Cardiac muscle cell (in vitro differentiated cells and primary cell): ENCODE data around the gene ZBTB5. TPM values are rescaled to one million over a fixed set of nuclear protein-coding genes. Genes with fewer than 3 reads are reported as not detected.
A peak's percentile ranks its signal among the peaks of the same experiment; 100 is the strongest.

Experiments used
- DNase-seq, 2 donors: peaks; one replicate each; pipeline versions ENCODE4 v3.0.0 to v3.0.0-alpha.2; 2010 to 2017; ENCODE audit warnings: low read depth in 1 of 2, low spot score in 1 of 2
- H3K27ac ChIP-seq: fragments of 200-600 bp; sonication (generic); 2 replicates; pipeline ENCODE4 v1.5.1; 2016
- H3K27me3 ChIP-seq: fragments of 200-600 bp; sonication (generic); 2 replicates; pipeline ENCODE4 v1.6.0; 2016; ENCODE audit warnings: control low read depth
- H3K36me3 ChIP-seq: fragments of 200-600 bp; sonication (generic); 2 replicates; pipeline ENCODE4 v1.5.1; 2016; ENCODE audit warnings: control low read depth
- H3K4me1 ChIP-seq: fragments of 200-600 bp; sonication (generic); 2 replicates; pipeline ENCODE4 v1.8.1; 2017; ENCODE audit warnings: low read depth, mild to moderate bottlenecking, mixed run types
- H3K4me3 ChIP-seq: fragments of 200-600 bp; sonication (generic); 2 replicates; pipeline ENCODE4 v1.5.1; 2016; ENCODE audit warnings: mild to moderate bottlenecking
- H3K9me3 ChIP-seq: fragments of 200-600 bp; sonication (generic); 2 replicates; pipeline ENCODE4 v1.5.1; 2017; ENCODE audit warnings: low read depth, mild to moderate bottlenecking, control low read depth
- CTCF ChIP-seq: IDR thresholded peaks from 2 replicates; pipeline ENCODE4 v1.5.1; 2012; ENCODE audit warnings: low read depth, mild to moderate bottlenecking, low read length
- polyA plus RNA-seq: library from polyadenylated mRNA; unstranded; fragments of >200 nt; fragmentation: Nextera tagmentation; extraction: Ambion mirVana; gene quantifications from 2 replicates; pipeline ENCODE4 v1.2.1, GENCODE V29; 2016
- total RNA-seq: library from RNA; depleted of rRNA; stranded (reverse); fragments of >200 nt; gene quantifications from 2 replicates; pipeline ENCODE4 v1.2.3, GENCODE V29; 2016

The ZBTB5 gene
- total and polyA plus RNA-seq, 2 experiments from 2014 or later, result 6.7 to 24.9 TPM

- Histone ChIP-seq H3K36me3 (peaks cover 9% of the 10 kb centered on the region), H3K4me1 (no peaks in the 10 kb centered on the region), H3K27ac (no peak overlapping the region), H3K27me3 (no peaks in the 10 kb centered on the region), H3K9me3 (no peaks in the 10 kb centered on the region), H3K4me3 (no peak overlapping the region)
- DNase-seq, result peak in 1 of 2 donors; percentile 30
- TF ChIP-seq CTCF, result no peak
These were observed 38.5 kb upstream of the ZBTB5 start for GRCh38 chr9:37503736-37504135.

- H3K27ac ChIP-seq, result no peak overlapping the region
- no peaks in the 10 kb centered on the region for H3K4me1 ChIP-seq
- DNase-seq, result peak in 1 of 2 donors; percentile 6
- TF ChIP-seq CTCF, result no peak
- no peak overlapping the region for H3K4me3 ChIP-seq
- no peaks in the 10 kb centered on the region for H3K27me3 ChIP-seq
- H3K9me3 ChIP-seq, result no peaks in the 10 kb centered on the region
- H3K36me3 ChIP-seq, result peaks cover 14% of the 10 kb centered on the region
These were observed 36.8 kb upstream of the ZBTB5 start for GRCh38 chr9:37501957-37502596.

- H3K4me3 ChIP-seq, result no peak overlapping the region
- no peaks in the 10 kb centered on the region for H3K4me1 ChIP-seq
- H3K36me3 ChIP-seq, result peaks cover 20% of the 10 kb centered on the region
These were observed 34.0 kb upstream of the ZBTB5 start for GRCh38 chr9:37499297-37499696.

GRCh38 chr9:37498457-37498856 is 33.2 kb upstream of the ZBTB5 start:
- Histone ChIP-seq H3K4me3 (no peak overlapping the region), H3K36me3 (peaks cover 24% of the 10 kb centered on the region), H3K27me3 (no peaks in the 10 kb centered on the region), H3K9me3 (no peaks in the 10 kb centered on the region), H3K4me1 (no peaks in the 10 kb centered on the region), H3K27ac (no peak overlapping the region)
- no peak for TF ChIP-seq CTCF
- no peak for DNase-seq

More at GRCh38 chr9:37499297-37499696, 34.0 kb upstream of the ZBTB5 start:
- Histone ChIP-seq H3K27me3 (no peaks in the 10 kb centered on the region), H3K27ac (no peak overlapping the region), H3K9me3 (no peaks in the 10 kb centered on the region)
- TF ChIP-seq CTCF, result no peak
- no peak for DNase-seq

- H3K4me1 ChIP-seq, result no peaks in the 10 kb centered on the region
- H3K36me3 ChIP-seq, result peaks cover 30% of the 10 kb centered on the region
- H3K9me3 ChIP-seq, result no peaks in the 10 kb centered on the region
- no peak for DNase-seq
- TF ChIP-seq CTCF, result no peak
- no peak overlapping the region for H3K4me3 ChIP-seq
- no peak overlapping the region for H3K27ac ChIP-seq
- H3K27me3 ChIP-seq, result no peaks in the 10 kb centered on the region
These were observed 32.1 kb upstream of the ZBTB5 start for GRCh38 chr9:37497320-37497719.
